CD1c-positive myeloid dendritic cell (primary cell): ENCODE measurements around the gene BTBD6.

Source experiments
- DNase-seq: peaks from one replicate; pipeline ENCODE4 v3.0.0-alpha.2; 2016; ENCODE audit errors: extremely low spot score

Gene BTBD6

DNA sequence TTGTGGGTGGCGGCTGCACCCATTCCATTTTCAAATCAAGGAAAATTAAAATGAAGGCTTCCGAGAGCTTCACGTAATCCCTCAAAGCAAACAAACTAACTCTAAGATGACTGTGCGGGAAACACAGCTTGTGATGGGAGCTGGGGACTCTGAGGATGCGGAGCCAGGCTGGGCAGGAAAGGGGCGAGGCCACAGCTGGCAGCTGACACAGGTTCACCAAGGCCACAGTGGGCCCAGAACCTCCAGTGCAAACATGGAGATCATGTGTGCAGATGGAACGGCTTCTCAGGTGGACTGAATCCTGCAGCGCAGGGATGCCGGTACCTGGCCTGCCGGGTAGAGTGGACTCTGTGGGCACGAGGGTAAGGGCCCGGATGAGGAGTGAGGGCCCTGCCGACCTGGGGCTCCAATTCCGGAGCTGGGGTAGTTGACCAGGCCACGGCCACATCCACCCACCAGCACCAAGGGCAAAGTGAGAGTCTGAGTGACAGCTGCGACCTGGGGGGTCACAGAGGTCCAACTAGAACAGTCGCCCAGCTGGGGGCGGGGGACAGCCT lies 19.2 kb upstream of the BTBD6 start:
- DNase-seq: no peak

DNA sequence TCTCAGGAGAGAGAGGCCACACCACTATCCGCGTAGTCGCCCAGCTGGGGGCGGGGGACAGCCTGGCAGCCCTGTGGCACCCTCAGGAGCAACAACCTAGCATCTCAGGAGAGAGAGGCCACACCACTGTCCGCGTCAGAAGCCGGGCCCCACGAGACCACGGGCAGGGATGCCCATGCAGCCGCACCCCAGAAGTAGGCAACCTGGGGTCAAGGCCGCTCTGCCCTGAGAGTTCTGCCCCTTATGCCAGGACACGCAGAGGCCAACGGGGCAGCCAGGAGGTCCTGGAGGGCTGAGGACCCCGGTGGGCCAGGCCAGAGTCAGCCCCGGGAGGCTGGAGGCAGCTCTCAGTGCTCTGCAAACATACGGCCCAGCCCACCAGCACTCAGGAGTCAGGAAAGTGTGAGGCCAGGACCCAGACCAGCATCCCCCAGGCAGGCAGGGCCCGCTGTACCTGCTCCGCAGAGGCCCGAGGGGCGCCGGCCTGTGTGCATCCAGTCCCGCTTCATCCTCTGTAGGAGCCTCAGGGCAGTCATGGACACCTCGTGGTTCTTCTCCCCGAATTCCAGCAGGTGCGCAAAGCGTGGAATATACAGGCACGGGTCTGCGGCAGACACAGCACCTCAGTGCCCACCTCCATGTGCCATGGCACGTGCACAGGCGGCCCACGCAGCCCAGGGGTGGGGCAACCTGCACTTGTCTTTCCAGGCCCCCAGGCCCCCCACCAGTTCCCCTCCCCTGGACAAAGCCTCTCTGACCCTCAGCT lies 7.3 kb upstream of the BTBD6 start:
- no peak for DNase-seq

DNA sequence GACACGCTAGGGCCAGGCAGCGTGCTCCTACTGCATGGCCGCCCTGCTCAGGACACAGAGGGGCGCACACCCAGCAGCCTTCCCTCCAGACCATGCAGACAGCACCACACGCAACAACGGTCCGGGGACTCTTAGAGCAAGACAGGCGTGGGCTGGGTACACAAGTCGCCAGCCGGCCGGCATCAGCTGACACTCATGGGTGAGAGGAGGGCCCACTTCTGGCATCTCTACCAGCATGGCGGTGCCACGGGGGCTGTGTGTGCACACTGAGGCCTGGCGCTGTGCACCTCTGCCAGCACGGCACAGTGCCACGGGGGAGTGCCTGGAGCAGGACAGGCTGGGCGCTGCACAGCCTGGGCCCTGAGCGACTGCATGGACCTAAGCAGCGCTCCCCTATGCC lies 6.7 kb upstream of the BTBD6 start:
- DNase-seq: no peak

DNA sequence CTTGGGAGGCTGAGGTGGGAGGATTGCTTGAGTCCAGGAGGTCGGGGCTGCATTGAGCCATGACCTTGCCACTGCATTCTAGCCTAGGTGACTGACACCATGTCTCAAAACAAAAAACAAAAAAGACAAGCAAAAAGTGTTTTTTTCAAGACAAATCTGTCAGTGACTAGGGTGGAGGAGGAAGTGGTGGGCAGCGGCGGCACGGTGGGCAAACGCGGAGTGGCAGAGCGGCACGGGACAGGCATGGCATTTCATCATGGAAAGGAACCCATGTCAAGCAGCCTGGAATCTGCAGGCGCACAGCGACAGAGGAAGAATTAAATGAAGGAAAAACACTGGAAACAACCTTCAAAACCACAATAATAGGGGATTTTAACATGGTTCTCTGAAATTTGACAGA lies 4.0 kb upstream of the BTBD6 start:
- DNase-seq: no peak

DNA sequence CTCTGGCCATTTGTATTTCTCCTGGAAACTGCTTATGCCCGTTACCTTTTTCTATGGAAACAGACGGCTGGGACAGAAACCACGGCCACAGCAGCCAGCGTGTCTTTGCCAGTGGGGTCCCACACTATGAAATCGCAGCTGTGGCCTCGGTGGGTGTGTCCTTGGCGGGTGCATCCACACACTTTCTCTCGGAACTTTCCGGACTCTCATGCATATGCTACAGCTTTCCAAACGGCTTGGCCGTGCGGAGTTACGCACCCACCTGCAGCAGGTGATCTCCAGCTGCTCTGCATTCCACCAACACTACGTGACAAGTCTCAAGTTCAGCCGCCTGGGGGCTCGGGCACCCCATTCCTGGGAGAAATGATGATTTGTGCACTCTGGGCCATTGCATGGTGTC lies 1.3 kb upstream of the BTBD6 start:
- no peak for DNase-seq

DNA sequence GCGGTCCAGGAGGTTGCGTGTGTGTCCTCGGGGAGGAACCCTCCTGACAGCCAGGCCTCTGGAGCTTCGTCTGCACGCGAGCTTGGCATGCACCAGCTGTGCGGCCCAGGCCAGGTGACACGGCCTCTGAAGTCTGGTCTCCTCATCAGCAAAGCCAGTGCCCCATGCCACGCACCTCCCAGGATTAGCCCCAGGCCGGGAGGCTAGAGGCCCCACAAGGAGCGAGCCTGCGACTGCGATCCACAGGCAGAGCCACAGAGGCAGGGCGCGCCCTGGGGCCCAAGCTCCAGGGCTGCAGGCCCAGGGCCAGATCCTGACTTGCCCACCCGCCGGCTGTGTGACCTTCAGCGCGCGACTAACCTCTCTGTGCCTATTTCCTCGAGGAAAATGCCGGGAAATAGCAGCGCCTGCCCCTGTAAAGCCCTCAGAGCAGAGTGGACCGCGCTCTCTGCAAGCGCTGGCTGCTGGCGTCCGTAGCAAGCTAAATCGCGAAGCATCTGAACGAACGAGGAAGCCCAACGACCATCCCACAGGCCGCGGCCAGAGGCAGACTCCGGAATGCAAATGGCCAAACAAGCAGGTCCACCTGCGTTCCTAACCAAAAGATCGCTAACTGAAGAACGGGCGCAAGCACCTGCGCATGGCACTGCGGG lies 492 bp upstream of the BTBD6 start:
- no peak for DNase-seq

DNA sequence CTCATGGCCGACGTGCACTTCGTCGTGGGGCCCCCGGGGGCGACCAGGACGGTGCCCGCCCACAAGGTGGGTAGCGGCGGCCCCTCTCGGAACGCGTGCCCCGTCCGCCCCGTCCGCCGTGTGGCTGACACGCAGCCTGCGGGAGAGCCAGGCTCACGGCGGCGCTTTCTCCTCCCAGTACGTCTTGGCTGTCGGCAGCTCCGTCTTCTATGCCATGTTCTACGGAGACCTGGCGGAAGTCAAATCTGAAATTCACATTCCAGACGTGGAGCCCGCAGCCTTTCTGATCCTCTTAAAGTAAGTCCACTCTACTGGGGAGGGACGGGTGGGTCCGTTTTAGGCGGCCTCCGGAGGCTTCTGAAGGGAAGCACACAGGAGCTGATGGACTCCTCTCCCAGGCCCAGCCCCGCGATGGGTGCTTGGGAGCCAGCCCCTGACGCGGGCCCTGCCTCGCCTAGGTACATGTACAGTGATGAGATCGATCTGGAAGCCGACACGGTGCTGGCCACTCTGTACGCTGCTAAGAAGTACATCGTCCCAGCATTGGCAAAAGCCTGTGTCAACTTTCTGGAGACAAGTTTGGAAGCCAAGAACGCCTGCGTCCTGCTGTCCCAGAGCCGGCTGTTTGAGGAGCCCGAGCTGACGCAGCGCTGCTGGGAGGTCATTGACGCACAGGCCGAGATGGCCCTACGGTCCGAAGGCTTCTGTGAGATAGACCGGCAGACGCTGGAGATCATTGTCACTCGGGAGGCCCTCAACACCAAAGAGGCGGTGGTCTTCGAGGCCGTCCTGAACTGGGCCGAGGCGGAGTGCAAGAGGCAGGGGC lies 1.1 kb downstream of the BTBD6 start:
- no peak for DNase-seq

DNA sequence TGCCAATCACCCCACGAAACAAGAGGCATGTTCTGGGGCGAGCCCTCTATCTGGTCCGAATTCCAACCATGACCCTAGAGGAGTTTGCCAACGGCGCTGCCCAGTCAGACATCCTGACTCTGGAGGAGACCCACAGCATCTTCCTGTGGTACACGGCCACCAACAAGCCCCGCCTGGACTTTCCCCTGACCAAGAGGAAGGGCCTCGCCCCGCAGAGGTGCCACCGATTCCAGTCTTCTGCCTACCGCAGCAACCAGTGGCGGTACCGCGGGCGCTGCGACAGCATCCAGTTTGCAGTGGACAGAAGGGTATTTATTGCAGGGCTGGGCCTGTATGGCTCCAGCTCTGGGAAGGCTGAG lies 1.7 kb downstream of the BTBD6 start:
- DNase-seq: no peak

DNA sequence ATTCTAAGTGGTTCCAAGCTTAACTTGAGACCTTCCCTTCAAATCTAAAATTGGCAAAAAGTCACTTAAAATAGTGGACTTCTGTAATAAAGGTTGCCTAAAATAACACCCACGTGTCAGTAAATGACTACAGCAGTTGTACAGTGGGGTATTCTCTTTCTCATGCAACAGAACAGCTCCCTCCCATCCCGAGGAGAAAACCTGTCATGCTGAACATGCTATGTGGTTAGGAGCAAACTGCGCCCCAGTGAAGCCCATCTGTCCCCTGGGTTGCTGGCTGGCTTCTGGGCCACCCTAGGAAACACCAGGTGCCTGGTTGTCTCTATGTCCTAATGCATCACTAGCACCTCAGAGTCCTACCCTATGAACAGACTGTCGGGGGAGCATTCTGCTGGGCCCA lies 2.7 kb downstream of the BTBD6 start:
- DNase-seq: no peak

DNA sequence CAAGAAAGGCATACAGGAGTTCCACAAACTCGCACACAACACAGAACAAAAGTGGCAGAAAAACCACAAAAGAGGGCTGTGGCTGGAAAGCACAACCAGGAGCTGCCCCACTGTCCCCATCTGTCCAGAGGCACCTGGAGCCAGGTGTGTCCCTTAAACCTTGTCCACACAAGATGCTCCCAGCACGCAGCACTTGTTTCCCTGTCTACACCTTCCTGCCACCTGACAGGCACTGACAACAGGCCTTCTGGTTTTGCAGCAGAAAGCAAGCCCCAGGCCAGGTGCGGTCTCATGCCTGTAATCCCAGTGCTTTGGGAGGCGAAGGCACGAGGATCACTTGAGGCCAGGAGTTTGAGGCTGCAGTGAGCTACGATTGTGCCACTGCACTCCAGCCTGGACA lies 3.6 kb downstream of the BTBD6 start:
- DNase-seq: no peak

DNA sequence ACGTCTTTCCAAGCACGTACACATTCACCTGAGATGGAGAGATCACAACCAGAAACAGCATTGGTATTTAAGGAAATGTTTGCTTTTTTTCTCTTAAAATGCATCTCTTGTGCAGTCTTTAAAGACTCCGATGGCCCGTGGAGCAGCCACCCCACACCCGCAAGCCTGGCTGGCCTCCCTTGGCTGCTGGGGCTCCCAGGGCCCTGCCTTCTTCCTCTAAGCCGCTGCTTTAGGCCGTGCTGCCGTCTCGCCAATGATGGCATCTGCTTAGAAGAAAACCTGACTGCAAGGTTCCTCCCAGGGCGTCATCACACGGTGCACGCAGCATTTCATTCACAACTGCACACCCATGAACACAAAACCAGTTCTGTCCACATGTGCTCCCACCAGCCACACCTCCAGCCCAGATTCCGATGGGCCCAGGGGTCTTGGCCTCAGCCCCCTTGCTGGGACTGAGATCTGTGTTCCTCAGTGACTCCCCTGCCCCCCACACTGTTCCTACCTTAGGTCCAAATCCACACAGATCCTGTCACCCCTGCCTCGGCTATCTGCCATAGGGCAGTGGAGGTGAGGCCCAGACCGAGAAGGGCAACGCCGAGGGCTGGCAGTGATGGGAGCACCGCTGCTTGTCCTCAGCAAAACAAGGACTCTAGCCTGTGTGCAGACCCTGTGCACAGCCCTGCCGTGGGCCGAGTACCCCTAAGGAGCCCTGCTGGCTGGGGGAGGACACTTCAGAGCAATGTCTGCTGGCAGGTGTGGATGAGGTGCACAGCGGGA lies 4.4 kb downstream of the BTBD6 start:
- no peak for DNase-seq

DNA sequence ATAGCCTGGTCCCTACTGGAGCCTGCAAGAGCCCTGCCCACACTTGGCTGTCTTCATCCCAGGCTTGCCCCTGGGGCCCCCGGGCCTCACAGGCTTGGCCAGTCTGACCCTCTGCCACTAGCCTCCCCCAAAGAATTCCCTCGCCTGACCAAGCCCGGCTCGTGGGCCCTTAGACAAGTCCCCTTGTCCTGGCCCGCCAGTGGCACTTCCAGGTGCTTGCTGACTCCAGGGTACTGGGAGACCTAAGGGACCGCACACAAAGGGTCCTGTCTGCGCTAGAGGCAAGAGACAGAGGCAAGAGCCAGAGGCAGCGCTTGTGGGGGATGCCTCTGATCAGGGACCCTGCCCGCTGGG lies 5.0 kb downstream of the BTBD6 start:
- DNase-seq: no peak

DNA sequence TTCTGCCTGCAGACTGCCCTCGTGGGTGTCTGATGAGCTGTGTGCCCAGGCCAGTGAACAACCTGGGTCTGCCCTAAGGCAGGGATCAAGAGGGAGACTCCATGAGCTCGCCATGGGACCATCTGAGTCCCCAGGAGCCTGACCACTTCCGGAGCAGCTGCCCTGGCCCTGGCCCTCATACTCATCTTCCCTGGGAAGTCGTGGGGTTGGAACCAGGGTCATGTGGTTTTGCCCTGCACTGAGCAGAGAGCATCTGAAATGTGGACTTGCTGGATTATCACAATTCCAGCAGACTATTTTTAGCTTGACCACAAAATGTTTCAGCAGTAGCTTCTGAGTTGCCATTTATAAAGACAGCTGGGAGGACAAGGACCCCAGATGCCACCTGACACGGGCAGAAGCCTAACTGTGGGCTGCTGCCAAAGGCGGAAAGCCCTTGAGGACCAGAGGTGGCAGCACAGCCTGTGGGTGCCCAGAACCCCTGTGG lies 6.7 kb downstream of the BTBD6 start:
- DNase-seq: no peak

DNA sequence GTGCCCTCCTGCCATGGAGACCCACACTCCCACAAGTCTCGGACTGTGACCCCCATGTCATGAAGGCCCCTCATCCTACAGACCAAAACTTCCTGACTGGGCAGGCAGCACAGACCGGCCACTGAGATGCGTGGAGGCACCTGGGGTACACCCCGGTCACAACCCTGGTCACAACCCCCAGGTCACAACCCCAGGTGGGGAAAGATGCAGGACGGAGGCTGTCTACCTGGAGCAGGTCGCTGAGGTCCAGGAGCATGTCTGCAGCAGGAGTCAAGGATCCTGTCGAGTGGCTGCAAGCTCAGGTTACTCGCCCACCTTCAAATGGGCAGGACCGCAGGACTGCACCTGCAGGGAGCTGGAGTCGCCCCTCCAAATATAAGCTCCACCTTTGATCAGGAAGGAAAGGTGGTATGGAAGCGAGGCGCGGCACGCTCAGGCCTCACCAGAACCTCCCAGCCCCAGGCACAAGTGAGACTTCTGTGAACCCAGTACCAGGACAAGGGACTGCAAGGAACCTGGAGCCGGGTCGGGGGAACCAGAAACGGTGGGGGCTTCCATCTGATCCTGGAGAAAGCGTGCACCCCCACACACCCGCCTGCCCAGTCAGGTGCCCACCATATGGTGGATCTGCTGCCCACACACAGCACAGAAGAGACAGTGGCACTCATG lies 8.1 kb downstream of the BTBD6 start:
- DNase-seq: no peak

DNA sequence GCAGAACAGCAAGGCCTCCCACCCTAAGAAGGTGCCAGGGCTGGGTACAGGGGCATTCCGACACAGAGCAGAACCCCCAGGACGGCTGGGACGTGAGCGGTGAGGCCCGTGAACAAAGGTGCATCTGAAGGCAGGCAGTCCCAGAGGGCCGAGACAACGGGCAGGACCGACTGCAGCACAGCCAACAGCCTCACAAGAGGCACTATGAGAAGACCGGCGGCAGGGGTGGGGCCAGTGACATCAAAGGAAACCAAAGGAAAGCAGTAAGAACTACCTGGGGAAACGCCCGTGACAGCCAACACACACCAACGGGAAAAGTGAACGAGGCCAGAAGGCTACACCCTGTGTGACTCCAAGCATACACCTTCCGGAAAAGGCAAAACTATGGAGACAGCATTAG lies 9.1 kb downstream of the BTBD6 start:
- no peak for DNase-seq

DNA sequence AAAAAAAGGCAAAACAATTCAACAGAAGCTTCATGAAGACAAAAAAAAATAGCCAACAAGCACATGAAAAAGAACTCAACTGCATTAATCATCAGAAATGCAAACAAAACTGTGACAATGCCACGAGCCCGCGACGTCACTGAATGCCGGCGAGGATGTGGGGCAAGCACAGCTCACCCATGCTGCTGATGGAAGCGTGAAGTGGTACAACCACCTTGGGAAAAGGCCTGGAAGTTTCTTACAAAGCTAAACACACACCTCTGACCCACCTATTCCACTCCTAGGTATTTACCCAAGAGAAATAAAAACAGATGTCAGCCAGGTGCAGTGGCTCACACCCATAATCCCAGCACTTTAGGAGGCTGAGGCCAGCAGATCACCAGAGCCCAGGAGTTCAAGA lies 10.5 kb downstream of the BTBD6 start:
- no peak for DNase-seq

DNA sequence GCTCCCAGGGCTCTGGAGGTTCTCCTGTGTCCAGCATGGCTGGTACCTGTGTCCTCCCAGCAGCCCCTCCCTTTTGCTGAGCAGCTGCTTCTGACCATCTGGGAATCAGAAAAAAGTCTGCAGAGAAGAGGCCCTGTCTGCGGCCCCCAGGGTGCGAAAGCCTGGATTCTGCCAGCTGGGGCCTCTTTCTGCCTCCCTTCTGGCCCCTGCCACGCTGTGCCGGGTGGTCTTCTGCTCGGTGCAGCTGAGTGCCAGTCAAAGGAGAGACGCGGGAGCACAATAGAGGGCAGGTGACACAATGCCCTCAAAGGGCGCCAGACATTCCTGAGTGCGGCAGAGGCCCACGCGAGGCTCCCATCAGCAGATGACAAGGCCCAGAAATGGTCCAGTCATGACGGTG lies 12.6 kb downstream of the BTBD6 start:
- DNase-seq: no peak

DNA sequence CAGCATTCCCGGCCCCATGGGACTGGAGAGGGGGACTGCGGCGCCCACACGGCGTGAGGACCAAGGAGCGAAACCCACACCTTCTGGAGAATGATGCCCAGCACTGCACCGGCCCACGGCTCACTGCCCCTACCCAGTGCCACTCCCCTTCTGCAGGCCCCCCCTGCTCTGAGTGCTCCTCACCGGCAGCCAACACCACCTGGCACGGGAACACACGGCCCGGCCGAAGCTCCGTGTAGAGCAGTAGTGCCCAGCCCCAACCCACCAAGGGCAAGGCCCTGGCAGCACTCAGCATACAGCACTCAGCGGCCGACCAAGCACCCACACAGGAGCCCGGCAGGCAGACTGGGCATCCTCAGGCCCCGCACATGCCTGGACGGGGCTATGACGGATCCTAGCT lies 13.4 kb downstream of the BTBD6 start:
- DNase-seq: no peak

DNA sequence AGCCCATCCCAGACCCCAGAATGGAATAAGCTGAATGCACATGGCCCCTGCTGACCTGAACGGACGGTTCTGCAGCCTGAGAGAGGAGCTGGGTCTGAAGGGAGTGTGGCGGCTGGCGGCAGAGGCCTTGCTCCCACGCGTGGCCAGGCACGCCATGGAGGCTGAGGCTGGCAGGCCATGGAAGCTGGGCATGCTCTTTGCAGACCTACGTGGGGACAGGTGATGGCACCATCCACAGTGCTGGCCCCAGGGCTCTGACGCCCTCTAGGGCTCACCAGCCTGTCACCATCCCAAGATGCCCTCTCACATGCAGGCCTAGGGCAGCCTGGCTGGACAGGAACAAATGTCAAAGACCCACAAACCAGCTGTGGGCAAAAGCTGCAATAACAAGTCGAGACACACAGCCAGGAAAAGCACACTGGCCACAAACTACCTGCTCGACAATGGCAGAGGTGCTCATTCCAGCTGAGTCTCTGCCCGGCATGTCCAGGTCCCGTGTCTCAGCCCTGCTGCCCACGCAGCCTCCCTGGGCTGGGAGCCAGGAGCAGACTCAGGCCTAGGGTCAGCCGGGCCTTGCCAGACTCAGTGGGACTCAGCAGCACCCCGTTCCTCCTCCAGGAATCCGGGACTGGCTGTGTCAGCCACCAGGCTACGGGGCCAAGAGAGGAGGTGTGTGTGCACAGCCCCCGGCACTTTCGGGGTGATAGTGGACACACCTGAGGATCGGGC lies 19.7 kb downstream of the BTBD6 start:
- no peak for DNase-seq

DNA sequence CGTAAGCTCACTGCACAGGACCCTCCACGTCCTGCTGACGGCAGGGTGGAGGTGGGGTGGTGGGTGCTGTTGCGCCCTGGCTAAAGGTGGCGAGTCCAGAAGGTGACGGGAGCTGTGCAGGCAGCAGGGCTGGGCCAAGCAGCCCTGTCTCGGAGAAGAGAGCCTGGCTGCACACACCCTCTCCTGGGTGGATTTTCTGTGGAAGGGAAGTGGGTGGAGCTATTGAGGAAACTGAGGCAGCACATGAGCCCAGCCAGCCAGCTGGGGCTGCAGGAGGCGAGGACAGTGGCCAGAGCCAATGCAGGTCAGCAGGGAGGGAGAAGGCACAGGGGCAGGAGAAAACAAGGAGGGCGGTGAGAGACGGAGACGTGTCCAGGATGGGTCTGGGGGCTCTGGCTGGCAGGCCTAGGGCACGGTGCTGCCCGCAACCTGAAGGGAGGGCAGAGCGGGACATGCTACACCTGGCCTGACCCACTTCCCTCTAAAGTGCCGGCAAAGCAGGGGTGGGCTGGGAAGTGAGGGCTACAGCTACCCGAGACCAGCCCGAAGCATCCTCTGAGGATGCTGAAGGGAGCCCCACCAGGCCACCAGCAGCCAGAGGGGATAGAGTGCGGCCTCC lies 20.5 kb downstream of the BTBD6 start:
- no peak for DNase-seq
